Neuronal stem cell (in vitro differentiated cells): ENCODE data around the gene ATG16L2.

Experiments used
- DNase-seq: peaks from one replicate; pipeline ENCODE4 v3.0.0-alpha.2; 2013; ENCODE audit warnings: low spot score
- H2AFZ ChIP-seq: one replicate; pipeline ENCODE4 v1.6.1; 2013; ENCODE audit warnings: mild to moderate bottlenecking, low read length, inconsistent platforms
- H2AK5ac ChIP-seq: 2 replicates; pipeline ENCODE4 v1.6.1; 2013; ENCODE audit warnings: low read depth, mild to moderate bottlenecking, inconsistent platforms, low read length, moderate library complexity, mixed read lengths
- H2BK120ac ChIP-seq: 2 replicates; pipeline ENCODE4 v1.6.1; 2013; ENCODE audit warnings: low read depth, mild to moderate bottlenecking, inconsistent platforms, low read length, moderate library complexity, mixed read lengths
- H2BK12ac ChIP-seq: one replicate; pipeline ENCODE4 v1.6.1; 2013; ENCODE audit warnings: low read length, inconsistent platforms
- H2BK15ac ChIP-seq: 2 replicates; pipeline ENCODE4 v1.6.1; 2013; ENCODE audit warnings: mild to moderate bottlenecking, low read length, inconsistent platforms, mixed read lengths
- H2BK5ac ChIP-seq: one replicate; pipeline ENCODE4 v1.6.1; 2013; ENCODE audit warnings: inconsistent platforms, mild to moderate bottlenecking, low read length, moderate library complexity
- H3K14ac ChIP-seq: one replicate; pipeline ENCODE4 v1.6.1; 2013; ENCODE audit warnings: low read length, inconsistent platforms
- H3K18ac ChIP-seq: 2 replicates; pipeline ENCODE4 v1.6.1; 2013; ENCODE audit warnings: low read length, inconsistent platforms
- H3K23ac ChIP-seq: 2 replicates; pipeline ENCODE4 v1.6.1; 2013; ENCODE audit warnings: low read depth, mild to moderate bottlenecking, mixed read lengths, low read length, inconsistent platforms; ENCODE audit not compliant: poor library complexity
- H3K27ac ChIP-seq: replicated peaks from 3 replicates; pipeline ENCODE4 v1.5.1; 2013; ENCODE audit warnings: low read length, inconsistent platforms
- H3K27me3 ChIP-seq, 3 experiments: 2 replicates each; pipeline ENCODE4 v1.6.1; 2013; ENCODE audit warnings: low read length in 3 of 3, mild to moderate bottlenecking in 2 of 3, inconsistent platforms in 1 of 3, low read depth in 1 of 3, mixed read lengths in 1 of 3, moderate library complexity in 1 of 3; ENCODE audit not compliant: control insufficient read depth in 3 of 3, insufficient read depth in 3 of 3
- H3K36me3 ChIP-seq, 2 donors: replicated peaks in 1 of 2; 2 replicates each; pipeline ENCODE4 v1.6.1; 2013; ENCODE audit warnings: low read length in 2 of 2; ENCODE audit not compliant: control insufficient read depth in 2 of 2, insufficient read depth in 2 of 2
- H3K4ac ChIP-seq: 2 replicates; pipeline ENCODE4 v1.6.1; 2013; ENCODE audit warnings: inconsistent platforms, mild to moderate bottlenecking, low read length, moderate library complexity
- H3K4me1 ChIP-seq, 2 donors: 1 replicate in 1 of 2; 2 replicates in 1 of 2; pipeline ENCODE4 v1.6.1; 2013; ENCODE audit warnings: low read length in 2 of 2, low read depth in 1 of 2; ENCODE audit not compliant: control insufficient read depth in 2 of 2, insufficient read depth in 1 of 2
- H3K4me2 ChIP-seq: one replicate; pipeline ENCODE4 v1.6.1; 2013; ENCODE audit warnings: mild to moderate bottlenecking, low read length, inconsistent platforms; ENCODE audit not compliant: insufficient read depth, poor library complexity, severe bottlenecking
- H3K4me3 ChIP-seq, 2 donors: 2 replicates each; pipeline ENCODE4 v1.5.1; 2013; ENCODE audit warnings: low read length in 2 of 2, mild to moderate bottlenecking in 2 of 2, inconsistent platforms in 1 of 2, moderate library complexity in 1 of 2
- H3K79me1 ChIP-seq: one replicate; pipeline ENCODE4 v1.6.1; 2013; ENCODE audit warnings: low read depth, mild to moderate bottlenecking, inconsistent platforms, low read length, moderate library complexity
- H3K9ac ChIP-seq: one replicate; pipeline ENCODE4 v1.6.1; 2013; ENCODE audit warnings: mild to moderate bottlenecking, low read depth, low read length, inconsistent platforms; ENCODE audit not compliant: poor library complexity
- H3K9me3 ChIP-seq, 2 donors: replicated peaks in 1 of 2; 2 replicates each; pipeline versions ENCODE3 to v1.6.1; 2013; ENCODE audit warnings: low read length in 2 of 2, mild to moderate bottlenecking in 2 of 2, inconsistent platforms in 1 of 2, low read depth in 1 of 2, mixed read lengths in 1 of 2, moderate library complexity in 1 of 2; ENCODE audit not compliant: control insufficient read depth in 2 of 2, insufficient read depth in 1 of 2
- H4K8ac ChIP-seq: one replicate; pipeline ENCODE4 v1.6.1; 2013; ENCODE audit warnings: low read depth, mild to moderate bottlenecking, inconsistent platforms, low read length, moderate library complexity
- H4K91ac ChIP-seq: one replicate; pipeline ENCODE4 v1.6.1; 2013; ENCODE audit warnings: low read length, low read depth, mild to moderate bottlenecking, inconsistent platforms; ENCODE audit not compliant: poor library complexity
- WGBS, 2 donors: extraction: QIAGEN DNeasy Blood & Tissue Kit; methylation state at CpG; one replicate each; pipeline ENCODE4 v1.1.7; 2013; ENCODE audit warnings: missing lambda C conversion rate in 2 of 2, mixed read lengths in 1 of 2; ENCODE audit not compliant: insufficient read length in 2 of 2, insufficient replicate concordance in 1 of 2; ENCODE audit errors: extremely low coverage in 2 of 2; 5-methylcytosine and 5-hydroxymethylcytosine counted together

ATG16L2 gene

DNA sequence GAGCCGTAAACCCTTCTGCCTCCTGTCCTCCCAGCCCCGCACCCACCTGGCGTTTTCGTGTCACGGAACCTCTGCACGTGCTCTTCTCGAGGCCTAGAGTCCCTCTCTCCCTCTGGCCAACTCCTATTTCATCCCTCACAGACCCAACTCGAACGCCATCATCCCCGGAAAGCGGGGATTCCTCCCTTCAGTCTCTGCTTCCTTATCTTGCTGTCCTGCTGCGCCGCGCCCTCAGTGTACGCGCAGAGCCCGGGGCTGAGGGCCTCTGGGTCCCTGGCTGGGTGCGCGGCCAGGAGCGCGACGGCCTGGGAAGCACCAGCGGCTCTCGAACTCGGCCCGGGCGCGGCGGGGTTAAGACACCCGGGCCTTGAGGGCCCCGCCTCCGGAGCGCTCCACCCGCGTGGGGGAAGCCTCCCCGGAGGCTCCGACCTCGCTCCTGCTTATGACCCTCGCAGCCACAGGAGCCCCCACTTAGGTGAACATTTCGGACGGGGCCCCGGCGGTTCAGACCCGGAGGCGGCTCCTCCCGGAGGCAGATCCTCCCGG is 398 bp upstream of the ATG16L2 start:
- Histone ChIP-seq H3K27me3 (no peaks in the 10 kb centered on the region), H3K18ac (peak overlapping the region; percentile 90), H2BK15ac (peak overlapping the region; percentile 76), H3K23ac (peak overlapping the region; percentile 56), H2AFZ (peak overlapping the region; percentile 100), H4K8ac (no peak overlapping the region), H3K36me3 (peaks cover 1 to 20% of the 10 kb centered on the region in 2 donors), H3K4me2 (peak overlapping the region; percentile 99), H2AK5ac (peak overlapping the region; percentile 49), H2BK120ac (peak overlapping the region; percentile 82), H3K9ac (peak overlapping the region; percentile 94), H3K79me1 (peaks cover 4% of the 10 kb centered on the region), H3K14ac (peak overlapping the region; percentile 27), H3K4me3 (peak overlapping the region; percentile 79 to 98), H4K91ac (no peak overlapping the region), H3K9me3 (no peaks in the 10 kb centered on the region), H2BK5ac (peak overlapping the region; percentile 83), H3K4me1 (peaks cover 9 to 14% of the 10 kb centered on the region in 2 donors), H2BK12ac (peak overlapping the region; percentile 59), H3K27ac (peak overlapping the region; percentile 82), H3K4ac (no peak overlapping the region)
- no CpG with 5 or more reads among the region's 47 CpGs for WGBS, 2 donors
- no peak for DNase-seq

DNA sequence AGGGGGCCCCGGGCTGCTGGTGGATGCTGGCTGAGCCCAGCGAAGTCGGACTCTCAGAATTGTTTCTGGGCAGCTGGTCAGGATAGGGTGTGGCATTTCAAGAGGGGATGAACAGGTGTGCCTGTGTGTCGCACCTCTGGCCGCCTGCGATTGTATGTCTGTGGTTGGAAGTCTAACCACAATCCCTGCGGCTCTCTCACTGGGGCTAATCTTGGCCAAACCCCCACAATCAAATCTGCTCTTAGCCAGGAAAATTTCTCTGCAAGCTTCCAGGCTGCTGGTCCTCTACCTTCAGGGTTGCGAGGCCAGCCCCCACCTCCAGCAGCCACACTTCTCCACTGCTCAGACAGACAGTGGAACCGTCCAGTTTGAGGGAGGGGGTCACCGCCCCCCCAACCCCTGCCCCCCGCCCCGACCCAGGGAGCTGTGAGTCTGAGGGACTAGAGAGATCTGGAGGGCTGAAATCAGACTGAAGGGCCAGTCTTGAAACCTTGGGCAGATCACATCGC is 953 bp downstream of the ATG16L2 start:
- Histone ChIP-seq H3K14ac (no peak overlapping the region), H3K79me1 (peaks cover 4% of the 10 kb centered on the region), H2BK15ac (peak overlapping the region; percentile 45), H3K4ac (no peak overlapping the region), H2AFZ (peak overlapping the region; percentile 100), H4K8ac (no peak overlapping the region), H3K9me3 (no peaks in the 10 kb centered on the region), H3K18ac (peak overlapping the region; percentile 80), H3K4me2 (peak overlapping the region; percentile 99), H2BK120ac (no peak overlapping the region), H3K27me3 (no peaks in the 10 kb centered on the region), H3K9ac (peak overlapping the region; percentile 78), H2AK5ac (peak overlapping the region; percentile 95), H3K23ac (no peak overlapping the region), H3K4me1 (peaks cover 9 to 14% of the 10 kb centered on the region in 2 donors), H3K27ac (peak overlapping the region; percentile 92), H3K36me3 (peaks cover 1 to 17% of the 10 kb centered on the region in 2 donors), H4K91ac (no peak overlapping the region), H3K4me3 (peak overlapping the region; percentile 97 to 98), H2BK12ac (no peak overlapping the region), H2BK5ac (peak overlapping the region; percentile 83)
- DNase-seq = no peak
- no CpG with 5 or more reads among the region's 13 CpGs for WGBS, 2 donors

DNA sequence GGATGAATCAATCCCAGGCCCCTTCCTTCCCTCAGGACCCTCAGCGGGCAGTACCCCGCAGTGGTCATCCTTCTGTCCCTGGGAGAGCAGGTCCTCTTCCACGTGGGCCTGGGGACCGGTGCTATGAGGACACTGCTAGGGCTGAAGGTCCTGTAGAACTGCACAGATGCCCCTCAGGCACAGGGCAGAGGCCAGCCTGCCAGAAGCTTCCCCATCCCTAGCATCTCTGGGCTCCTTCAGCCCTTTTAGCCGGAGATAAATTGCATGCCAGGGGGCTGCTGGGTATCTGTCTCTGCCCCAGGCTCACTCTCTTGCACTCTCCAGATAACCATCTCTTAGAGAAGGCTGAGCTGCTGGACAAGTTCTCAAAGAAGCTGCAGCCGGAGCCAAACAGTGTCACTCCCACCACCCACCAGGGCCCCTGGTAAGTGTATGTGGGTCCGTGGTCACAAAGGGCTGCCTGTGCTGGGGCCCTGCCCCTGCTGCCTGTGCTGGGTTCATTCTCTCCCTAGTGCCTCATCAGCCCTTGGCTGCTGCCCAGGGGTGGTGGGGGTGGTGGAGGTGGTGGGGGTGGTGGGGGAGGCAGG is 2.3 kb downstream of the ATG16L2 start:
- Histone ChIP-seq H3K14ac (no peak overlapping the region), H3K9ac (no peak overlapping the region), H3K9me3 (peaks cover 0 to 2% of the 10 kb centered on the region in 2 donors), H2AK5ac (peak overlapping the region; percentile 57), H3K18ac (no peak overlapping the region), H4K91ac (no peak overlapping the region), H3K4me3 (no peak overlapping the region), H3K4me1 (peaks cover 9 to 21% of the 10 kb centered on the region in 2 donors), H3K23ac (no peak overlapping the region), H3K27me3 (peaks cover 0 to 3% (median 0%) of the 10 kb centered on the region in 3 experiments), H2BK5ac (no peak overlapping the region), H3K36me3 (peaks cover 1 to 11% of the 10 kb centered on the region in 2 donors), H3K27ac (no peak overlapping the region), H2AFZ (no peak overlapping the region), H2BK12ac (no peak overlapping the region), H3K4ac (no peak overlapping the region), H3K4me2 (no peak overlapping the region), H4K8ac (no peak overlapping the region), H2BK120ac (no peak overlapping the region), H3K79me1 (peaks cover 6% of the 10 kb centered on the region), H2BK15ac (no peak overlapping the region)
- no CpG with 5 or more reads among the region's 7 CpGs for WGBS, 2 donors
- DNase-seq = no peak

- H4K91ac ChIP-seq = no peak overlapping the region
- H3K14ac ChIP-seq = no peak overlapping the region
- no peak overlapping the region for H3K23ac ChIP-seq
- no peak overlapping the region for H3K4me2 ChIP-seq
- H3K4ac ChIP-seq = no peak overlapping the region
- H3K36me3 ChIP-seq = peaks cover 1 to 11% of the 10 kb centered on the region in 2 donors
- H3K4me3 ChIP-seq = no peak overlapping the region
- peaks cover 12 to 24% of the 10 kb centered on the region in 2 donors for H3K4me1 ChIP-seq
- peaks cover 4% of the 10 kb centered on the region for H3K79me1 ChIP-seq
- no CpG with 5 or more reads among the region's 4 CpGs for WGBS, 2 donors
- H3K9ac ChIP-seq = no peak overlapping the region
- no peak for DNase-seq
- no peak overlapping the region for H2BK120ac ChIP-seq
- H2AFZ ChIP-seq = no peak overlapping the region
- peaks cover 0 to 2% of the 10 kb centered on the region in 2 donors for H3K9me3 ChIP-seq
- no peak overlapping the region for H3K27ac ChIP-seq
- no peak overlapping the region for H2BK12ac ChIP-seq
- peaks cover 0 to 3% (median 0%) of the 10 kb centered on the region in 3 experiments for H3K27me3 ChIP-seq
- H2BK15ac ChIP-seq = no peak overlapping the region
- no peak overlapping the region for H2AK5ac ChIP-seq
- no peak overlapping the region for H2BK5ac ChIP-seq
- H4K8ac ChIP-seq = no peak overlapping the region
- no peak overlapping the region for H3K18ac ChIP-seq
These were observed 3.8 kb downstream of the ATG16L2 start for GRCh38 chr11:72817966-72818365.
